ENCODE measurements around the gene BTBD2. TPM values are rescaled to one million over a fixed set of nuclear protein-coding genes. Genes with fewer than 3 reads are reported as not detected.

The BTBD2 gene
- total RNA-seq, 1 donor from 2014 or later, result 118 TPM

DNA sequence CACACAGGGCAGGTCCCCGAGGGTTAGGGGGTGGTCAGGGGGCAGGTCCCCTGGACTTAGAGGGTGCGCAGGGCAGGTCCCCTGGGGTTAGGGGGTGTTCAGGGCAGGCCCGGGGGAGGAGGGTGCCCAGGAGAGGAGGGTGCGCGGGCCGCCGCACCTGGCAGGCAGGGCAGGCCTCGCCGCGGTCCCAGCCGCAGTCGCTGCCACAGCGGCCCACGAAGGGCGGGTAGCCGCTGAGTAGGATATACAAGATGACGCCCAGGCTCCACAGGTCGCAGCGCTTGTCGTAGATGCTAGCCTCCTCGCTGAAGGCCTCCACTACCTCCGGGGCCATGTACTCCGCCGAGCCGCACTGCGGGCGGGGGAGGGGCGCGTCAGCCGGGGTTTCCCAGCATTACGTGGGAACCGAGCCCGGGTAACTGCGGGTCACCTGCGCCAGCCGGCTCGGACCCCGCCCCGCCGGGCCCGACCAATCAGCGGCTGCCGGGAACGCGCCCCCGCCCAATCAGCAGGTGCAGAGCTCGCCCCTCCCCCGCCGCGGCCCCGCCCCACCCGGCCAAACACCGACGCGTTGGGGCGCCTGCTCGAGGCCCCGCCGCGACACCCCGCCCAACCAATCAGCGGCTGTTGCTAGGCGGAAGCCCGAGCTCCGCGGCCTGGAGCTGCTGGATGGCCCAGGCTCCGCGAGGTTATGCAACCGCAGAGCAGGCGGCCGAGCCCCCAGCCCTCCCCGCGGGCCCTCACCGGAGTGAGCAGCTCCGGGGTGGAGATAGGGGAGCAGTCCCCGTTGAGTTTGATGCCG is 26.4 kb upstream of the BTBD2 start:
- Mint-ChIP-seq H3K36me3 (no peaks in the 10 kb centered on the region), H3K27me3 (no peaks in the 10 kb centered on the region), H3K4me3 (peak overlapping the region; percentile 60), H3K27ac (no peak overlapping the region), H3K9me3 (no peaks in the 10 kb centered on the region), H3K4me1 (ENCODE audit: unreplicated experiment) (no peaks in the 10 kb centered on the region)
- TF ChIP-seq, protein P1, sequence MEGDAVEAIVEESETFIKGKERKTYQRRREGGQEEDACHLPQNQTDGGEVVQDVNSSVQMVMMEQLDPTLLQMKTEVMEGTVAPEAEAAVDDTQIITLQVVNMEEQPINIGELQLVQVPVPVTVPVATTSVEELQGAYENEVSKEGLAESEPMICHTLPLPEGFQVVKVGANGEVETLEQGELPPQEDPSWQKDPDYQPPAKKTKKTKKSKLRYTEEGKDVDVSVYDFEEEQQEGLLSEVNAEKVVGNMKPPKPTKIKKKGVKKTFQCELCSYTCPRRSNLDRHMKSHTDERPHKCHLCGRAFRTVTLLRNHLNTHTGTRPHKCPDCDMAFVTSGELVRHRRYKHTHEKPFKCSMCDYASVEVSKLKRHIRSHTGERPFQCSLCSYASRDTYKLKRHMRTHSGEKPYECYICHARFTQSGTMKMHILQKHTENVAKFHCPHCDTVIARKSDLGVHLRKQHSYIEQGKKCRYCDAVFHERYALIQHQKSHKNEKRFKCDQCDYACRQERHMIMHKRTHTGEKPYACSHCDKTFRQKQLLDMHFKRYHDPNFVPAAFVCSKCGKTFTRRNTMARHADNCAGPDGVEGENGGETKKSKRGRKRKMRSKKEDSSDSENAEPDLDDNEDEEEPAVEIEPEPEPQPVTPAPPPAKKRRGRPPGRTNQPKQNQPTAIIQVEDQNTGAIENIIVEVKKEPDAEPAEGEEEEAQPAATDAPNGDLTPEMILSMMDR (conservative IDR thresholded peaks at IDR 0.05), result no peak
- DNase-seq (ENCODE audit: extremely low spot score, unreplicated experiment), result peak; percentile 96

DNA sequence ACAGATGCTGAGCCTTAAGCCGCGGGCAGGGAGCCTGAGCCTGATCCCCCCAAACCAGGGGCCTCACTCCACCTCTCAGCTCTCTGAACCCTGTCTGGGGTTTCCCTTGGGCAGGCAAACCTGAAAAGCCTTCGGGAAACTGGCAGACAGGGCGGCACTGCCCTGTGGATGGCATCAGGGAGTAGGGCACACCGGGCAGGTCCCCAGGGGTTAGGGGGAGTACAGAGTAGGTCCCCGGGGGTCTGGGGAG is 25.8 kb upstream of the BTBD2 start:
- Mint-ChIP-seq H3K27ac (peak overlapping the region; percentile 26), H3K36me3 (no peaks in the 10 kb centered on the region), H3K4me1 (ENCODE audit: unreplicated experiment) (no peaks in the 10 kb centered on the region), H3K9me3 (no peaks in the 10 kb centered on the region), H3K27me3 (no peaks in the 10 kb centered on the region), H3K4me3 (no peak overlapping the region)
- TF ChIP-seq, protein P1 (conservative IDR thresholded peaks at IDR 0.05), result no peak
- no peak for DNase-seq (ENCODE audit: extremely low spot score, unreplicated experiment)

DNA sequence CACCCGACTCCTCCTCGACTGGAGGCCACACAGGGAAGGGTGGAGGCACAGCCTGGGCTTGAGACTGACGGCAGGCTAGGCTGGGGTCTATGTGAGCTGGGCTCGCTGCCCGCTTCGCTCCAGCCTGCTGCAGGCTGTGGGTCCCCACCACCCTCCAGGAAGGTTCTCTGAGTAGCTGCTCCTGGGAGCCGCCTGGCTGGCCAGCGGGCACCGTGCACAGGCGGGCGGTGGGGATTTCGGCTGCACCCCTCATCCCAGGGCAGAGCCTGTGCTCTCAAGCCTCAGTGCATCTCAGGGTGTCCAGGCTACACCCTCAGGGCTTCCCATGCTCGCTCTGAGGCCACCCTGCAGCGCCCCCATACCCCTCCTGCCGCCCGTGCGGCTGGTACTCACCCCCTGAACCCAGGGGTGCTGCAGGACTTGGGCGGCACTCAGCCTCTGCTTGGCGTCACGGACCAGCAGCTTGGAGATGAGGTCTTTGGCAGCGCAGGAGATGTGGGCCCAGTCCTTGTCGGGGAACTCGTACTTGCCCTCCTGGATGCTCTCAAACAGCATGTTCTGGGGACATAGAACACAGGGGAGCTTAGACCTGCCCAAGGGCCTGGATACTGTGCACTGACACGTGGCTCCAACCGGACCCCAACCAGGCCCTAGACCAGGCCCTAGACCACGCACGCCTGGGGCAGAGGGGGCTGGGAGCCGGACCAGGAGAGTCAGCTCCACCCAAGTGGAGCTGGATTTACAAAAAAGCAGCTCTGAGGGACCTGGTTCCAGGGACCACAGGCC is 25.3 kb upstream of the BTBD2 start:
- no peaks in the 10 kb centered on the region for H3K36me3 Mint-ChIP-seq
- no peaks in the 10 kb centered on the region for H3K4me1 Mint-ChIP-seq (ENCODE audit: unreplicated experiment)
- TF ChIP-seq, protein P1 (conservative IDR thresholded peaks at IDR 0.05), result no peak
- no peaks in the 10 kb centered on the region for H3K27me3 Mint-ChIP-seq
- H3K4me3 Mint-ChIP-seq, result no peak overlapping the region
- peak overlapping the region; percentile 26 for H3K27ac Mint-ChIP-seq
- peak; percentile 66 for DNase-seq (ENCODE audit: extremely low spot score, unreplicated experiment)
- H3K9me3 Mint-ChIP-seq, result no peaks in the 10 kb centered on the region

DNA sequence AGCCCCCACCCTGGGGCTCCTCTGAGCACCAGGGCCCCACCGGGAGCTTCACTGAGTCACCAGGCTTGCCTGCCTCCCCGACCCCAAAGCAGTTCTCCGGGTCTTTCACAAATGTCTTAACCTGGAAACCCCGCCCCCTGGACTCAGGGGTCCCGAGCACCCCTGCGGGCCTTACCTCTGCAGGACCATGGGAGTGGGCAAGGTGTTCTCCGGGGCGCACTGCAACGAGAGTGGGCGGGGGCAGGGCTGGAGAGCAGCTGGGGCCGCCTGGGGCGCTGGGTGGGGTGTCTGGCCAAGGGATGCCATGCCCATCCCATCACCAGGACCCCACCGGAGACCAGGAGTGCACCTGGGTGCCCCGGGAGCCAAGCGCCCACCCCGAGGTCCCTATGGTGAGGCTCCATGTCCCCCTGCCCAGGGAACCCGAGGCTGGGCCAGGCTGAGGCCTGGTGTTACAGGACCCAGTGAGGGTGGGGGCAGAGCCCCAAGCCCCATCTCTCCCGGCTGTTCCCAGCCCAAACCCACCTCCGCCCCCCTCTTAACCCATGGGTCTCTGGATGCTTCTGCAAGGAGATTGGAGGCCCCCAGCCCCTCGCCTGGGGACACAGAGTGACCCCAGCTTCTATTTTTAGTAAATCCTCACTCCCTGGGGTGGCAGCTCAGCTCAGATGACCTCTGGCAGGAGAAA is 24.6 kb upstream of the BTBD2 start:
- Mint-ChIP-seq H3K36me3 (no peaks in the 10 kb centered on the region), H3K9me3 (no peaks in the 10 kb centered on the region), H3K27me3 (no peaks in the 10 kb centered on the region), H3K4me1 (ENCODE audit: unreplicated experiment) (no peaks in the 10 kb centered on the region), H3K4me3 (no peak overlapping the region), H3K27ac (no peak overlapping the region)
- TF ChIP-seq, protein P1 (conservative IDR thresholded peaks at IDR 0.05), result no peak
- peak; percentile 69 for DNase-seq (ENCODE audit: extremely low spot score, unreplicated experiment)

- TF ChIP-seq, protein P1 (conservative IDR thresholded peaks at IDR 0.05), result no peak
- no peak overlapping the region for H3K27ac Mint-ChIP-seq
- DNase-seq (ENCODE audit: extremely low spot score, unreplicated experiment), result no peak
- H3K36me3 Mint-ChIP-seq, result no peaks in the 10 kb centered on the region
- no peaks in the 10 kb centered on the region for H3K27me3 Mint-ChIP-seq
- H3K4me1 Mint-ChIP-seq (ENCODE audit: unreplicated experiment), result no peaks in the 10 kb centered on the region
- no peak overlapping the region for H3K4me3 Mint-ChIP-seq
- H3K9me3 Mint-ChIP-seq, result no peaks in the 10 kb centered on the region
Observed at GRCh38 chr19:2039089-2039958, 23.8 kb upstream of the BTBD2 start.
